Measurements from ENCODE around the gene SET. TPM values are rescaled to one million over a fixed set of nuclear protein-coding genes. Genes with fewer than 3 reads are reported as not detected.
"Not testable (repeated sequence)": the region's sequence is repeated elsewhere in the genome, so short reads cannot be mapped to it uniquely, and the experiment has no call there.

The SET gene
- total RNA-seq, 1 donor from 2014 or later: 197 TPM

GRCh38 chr9:128689820-128690683, 1.0 kb downstream of the SET start:
- intact Hi-C loops (cut with DNase I): no loop called here
- peak; percentile 51 for DNase-seq
- H3K4me1 ChIP-seq: peaks cover 52% of the 10 kb centered on the region

DNA sequence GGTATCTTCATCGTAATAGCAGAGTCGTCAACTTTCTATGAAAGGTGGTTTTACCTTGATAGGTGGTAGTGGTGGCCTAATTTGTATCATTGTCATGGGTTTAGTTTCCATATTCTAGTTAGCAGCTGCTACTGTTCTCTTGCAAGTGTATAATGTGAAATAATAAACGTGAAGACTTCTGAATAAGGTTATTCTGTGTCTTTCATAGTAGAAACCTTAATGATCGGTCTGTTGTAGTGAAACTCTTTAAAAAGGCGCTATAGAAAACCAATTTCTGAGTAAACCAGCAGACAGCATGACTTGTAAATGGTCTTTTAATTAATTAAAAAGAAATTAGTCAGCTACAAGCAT, 1.6 kb downstream of the SET start:
- peak overlapping the region; percentile 78 for H3K4me3 ChIP-seq
- H3K4me1 ChIP-seq: peaks cover 46% of the 10 kb centered on the region
- ATAC-seq (no peak), DNase-seq (no peak)
- peak overlapping the region; percentile 69 for H3K27ac ChIP-seq
- peaks cover 47% of the 10 kb centered on the region for H3K36me3 ChIP-seq
- no peaks in the 10 kb centered on the region for H3K9me3 ChIP-seq
- intact Hi-C loops (cut with DNase I): no loop called here
- TF ChIP-seq, protein P1, sequence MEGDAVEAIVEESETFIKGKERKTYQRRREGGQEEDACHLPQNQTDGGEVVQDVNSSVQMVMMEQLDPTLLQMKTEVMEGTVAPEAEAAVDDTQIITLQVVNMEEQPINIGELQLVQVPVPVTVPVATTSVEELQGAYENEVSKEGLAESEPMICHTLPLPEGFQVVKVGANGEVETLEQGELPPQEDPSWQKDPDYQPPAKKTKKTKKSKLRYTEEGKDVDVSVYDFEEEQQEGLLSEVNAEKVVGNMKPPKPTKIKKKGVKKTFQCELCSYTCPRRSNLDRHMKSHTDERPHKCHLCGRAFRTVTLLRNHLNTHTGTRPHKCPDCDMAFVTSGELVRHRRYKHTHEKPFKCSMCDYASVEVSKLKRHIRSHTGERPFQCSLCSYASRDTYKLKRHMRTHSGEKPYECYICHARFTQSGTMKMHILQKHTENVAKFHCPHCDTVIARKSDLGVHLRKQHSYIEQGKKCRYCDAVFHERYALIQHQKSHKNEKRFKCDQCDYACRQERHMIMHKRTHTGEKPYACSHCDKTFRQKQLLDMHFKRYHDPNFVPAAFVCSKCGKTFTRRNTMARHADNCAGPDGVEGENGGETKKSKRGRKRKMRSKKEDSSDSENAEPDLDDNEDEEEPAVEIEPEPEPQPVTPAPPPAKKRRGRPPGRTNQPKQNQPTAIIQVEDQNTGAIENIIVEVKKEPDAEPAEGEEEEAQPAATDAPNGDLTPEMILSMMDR (IDR thresholded peaks at IDR 0.05): no peak
- no peaks in the 10 kb centered on the region for H3K27me3 ChIP-seq (ENCODE audit: low read depth)

More at GRCh38 chr9:128689820-128690683, 1.0 kb downstream of the SET start:
- H3K36me3 ChIP-seq: peaks cover 41% of the 10 kb centered on the region
- no peaks in the 10 kb centered on the region for H3K9me3 ChIP-seq
- TF ChIP-seq, protein P1 (IDR thresholded peaks at IDR 0.05): no peak
- H3K4me3 ChIP-seq: peak overlapping the region; percentile 78
- H3K27me3 ChIP-seq (ENCODE audit: low read depth): no peaks in the 10 kb centered on the region
- ATAC-seq: no peak
- peak overlapping the region; percentile 69 for H3K27ac ChIP-seq

DNA sequence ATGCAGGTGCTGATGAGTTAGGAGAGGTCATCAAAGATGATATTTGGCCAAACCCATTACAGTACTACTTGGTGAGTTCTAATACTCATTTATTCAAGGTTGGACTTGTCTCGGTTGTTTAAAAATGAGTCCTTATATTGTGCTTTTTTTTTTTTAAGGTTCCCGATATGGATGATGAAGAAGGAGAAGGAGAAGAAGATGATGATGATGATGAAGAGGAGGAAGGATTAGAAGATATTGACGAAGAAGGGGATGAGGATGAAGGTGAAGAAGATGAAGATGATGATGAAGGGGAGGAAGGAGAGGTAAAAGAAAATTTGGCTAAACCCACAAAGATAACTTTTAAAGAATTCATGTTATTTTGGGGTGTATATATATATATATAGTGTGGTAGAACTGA, 4.7 kb downstream of the SET start:
- DNase-seq; intact Hi-C loops (cut with DNase I); H3K27ac ChIP-seq; H3K27me3 ChIP-seq (ENCODE audit: low read depth); H3K4me3 ChIP-seq; ATAC-seq; H3K9me3 ChIP-seq: not testable (repeated sequence)
- Histone ChIP-seq H3K36me3 (peaks cover 63% of the 10 kb centered on the region), H3K4me1 (peaks cover 18% of the 10 kb centered on the region)

GRCh38 chr9:128694344-128694743, 5.3 kb downstream of the SET start:
- no peak overlapping the region for H3K27ac ChIP-seq
- peaks cover 18% of the 10 kb centered on the region for H3K4me1 ChIP-seq
- H3K9me3 ChIP-seq: no peaks in the 10 kb centered on the region
- DNase-seq (no peak), ATAC-seq (no peak)
- intact Hi-C loops (cut with DNase I): no loop called here
- peaks cover 63% of the 10 kb centered on the region for H3K36me3 ChIP-seq
- H3K4me3 ChIP-seq: no peak overlapping the region
- TF ChIP-seq, protein P1 (IDR thresholded peaks at IDR 0.05): no peak
- no peaks in the 10 kb centered on the region for H3K27me3 ChIP-seq (ENCODE audit: low read depth)

GRCh38 chr9:128696923-128697707, 8.1 kb downstream of the SET start:
- peaks cover 4% of the 10 kb centered on the region for H3K4me1 ChIP-seq
- H3K27ac ChIP-seq: no peak overlapping the region
- H3K9me3 ChIP-seq: no peaks in the 10 kb centered on the region
- DNase-seq (peak; percentile 5), ATAC-seq (no peak)
- intact Hi-C loops (cut with DNase I): no loop called here
- H3K36me3 ChIP-seq: peaks cover 51% of the 10 kb centered on the region
- no peak overlapping the region for H3K4me3 ChIP-seq
- H3K27me3 ChIP-seq (ENCODE audit: low read depth): no peaks in the 10 kb centered on the region
- TF ChIP-seq, protein P1 (IDR thresholded peaks at IDR 0.05): no peak

- H3K9me3 ChIP-seq; H3K4me3 ChIP-seq; H3K27me3 ChIP-seq (ENCODE audit: low read depth); intact Hi-C loops (cut with DNase I); ATAC-seq; H3K27ac ChIP-seq: not testable (repeated sequence)
- peak; percentile 32 for DNase-seq
- Histone ChIP-seq H3K4me1 (peaks cover 12% of the 10 kb centered on the region), H3K36me3 (peaks cover 30% of the 10 kb centered on the region)
Measured at GRCh38 chr9:128699096-128699795, 10.2 kb downstream of the SET start.

All from lower lobe of right lung (tissue), 2 donors.